Stomach smooth muscle (tissue), 2 donors: Measurements from ENCODE around the gene KMT2C.
"Not testable (repeated sequence)": the region's sequence is repeated elsewhere in the genome, so short reads cannot be mapped to it uniquely, and the experiment has no call there.

Source experiments
- H3K27ac ChIP-seq: one replicate; pipeline ENCODE4 v1.7.0; 2013; ENCODE audit warnings: mild to moderate bottlenecking, low read length, inconsistent platforms
- H3K27me3 ChIP-seq, 2 donors: one replicate each; pipeline ENCODE4 v1.7.0; 2013; ENCODE audit warnings: low read length in 2 of 2; ENCODE audit not compliant: insufficient read depth in 2 of 2, control insufficient read depth in 1 of 2
- H3K36me3 ChIP-seq, 2 donors: one replicate each; pipeline ENCODE4 v1.7.0; 2013; ENCODE audit warnings: low read length in 2 of 2; ENCODE audit not compliant: control insufficient read depth in 2 of 2, insufficient read depth in 2 of 2
- H3K4me1 ChIP-seq: one replicate; pipeline ENCODE4 v1.7.0; 2013; ENCODE audit warnings: low read length; ENCODE audit not compliant: control insufficient read depth, insufficient read depth
- H3K4me3 ChIP-seq, 2 donors: one replicate each; pipeline ENCODE4 v1.7.0; 2013; ENCODE audit warnings: low read length in 2 of 2
- H3K9ac ChIP-seq, 2 donors: one replicate each; pipeline ENCODE4 v1.7.0; 2013; ENCODE audit warnings: low read length in 2 of 2, mild to moderate bottlenecking in 1 of 2
- H3K9me3 ChIP-seq, 2 donors: one replicate each; pipeline ENCODE4 v1.7.0; 2013; ENCODE audit warnings: low read length in 2 of 2; ENCODE audit not compliant: control insufficient read depth in 2 of 2
- donor health status: healthy.
- donor health status: Pancreatic carcinoma.

Gene KMT2C

GRCh38 chr7:152441168-152441567, 5.4 kb upstream of the KMT2C start:
- not testable (repeated sequence) for H3K9me3 ChIP-seq, H3K4me3 ChIP-seq, H3K36me3 ChIP-seq, H3K4me1 ChIP-seq, H3K9ac ChIP-seq, H3K27ac ChIP-seq, H3K27me3 ChIP-seq

DNA sequence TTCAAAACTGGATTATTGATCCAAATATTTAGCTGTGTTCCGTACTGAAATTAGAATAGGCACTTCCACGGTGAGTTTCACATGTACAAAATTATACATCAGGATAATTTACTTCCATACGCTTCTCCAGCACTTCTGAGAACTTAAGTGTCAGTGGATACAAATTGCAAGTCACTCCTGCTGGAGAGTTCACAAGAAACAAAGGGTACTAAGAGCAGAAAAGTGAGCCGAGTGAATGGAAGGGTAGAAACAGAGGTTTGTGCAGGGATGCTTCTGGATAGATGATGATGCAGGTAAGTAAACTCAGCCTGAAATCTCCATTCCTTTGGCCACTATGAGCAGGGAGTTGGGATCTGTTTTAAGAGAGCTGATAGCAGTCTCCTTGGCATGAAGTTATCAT, 2.2 kb upstream of the KMT2C start:
- H3K4me1 ChIP-seq, H3K27ac ChIP-seq, H3K4me3 ChIP-seq, H3K27me3 ChIP-seq, H3K36me3 ChIP-seq, H3K9me3 ChIP-seq, H3K9ac ChIP-seq: not testable (repeated sequence)

GRCh38 chr7:152436931-152437575, 1.2 kb upstream of the KMT2C start:
- H3K27me3 ChIP-seq, H3K9me3 ChIP-seq, H3K36me3 ChIP-seq, H3K4me1 ChIP-seq: not testable (repeated sequence)
- Histone ChIP-seq H3K9ac (peak overlapping the region; percentile 87), H3K4me3 (peak overlapping the region; percentile 73 to 76), H3K27ac (peak overlapping the region; percentile 75)

DNA sequence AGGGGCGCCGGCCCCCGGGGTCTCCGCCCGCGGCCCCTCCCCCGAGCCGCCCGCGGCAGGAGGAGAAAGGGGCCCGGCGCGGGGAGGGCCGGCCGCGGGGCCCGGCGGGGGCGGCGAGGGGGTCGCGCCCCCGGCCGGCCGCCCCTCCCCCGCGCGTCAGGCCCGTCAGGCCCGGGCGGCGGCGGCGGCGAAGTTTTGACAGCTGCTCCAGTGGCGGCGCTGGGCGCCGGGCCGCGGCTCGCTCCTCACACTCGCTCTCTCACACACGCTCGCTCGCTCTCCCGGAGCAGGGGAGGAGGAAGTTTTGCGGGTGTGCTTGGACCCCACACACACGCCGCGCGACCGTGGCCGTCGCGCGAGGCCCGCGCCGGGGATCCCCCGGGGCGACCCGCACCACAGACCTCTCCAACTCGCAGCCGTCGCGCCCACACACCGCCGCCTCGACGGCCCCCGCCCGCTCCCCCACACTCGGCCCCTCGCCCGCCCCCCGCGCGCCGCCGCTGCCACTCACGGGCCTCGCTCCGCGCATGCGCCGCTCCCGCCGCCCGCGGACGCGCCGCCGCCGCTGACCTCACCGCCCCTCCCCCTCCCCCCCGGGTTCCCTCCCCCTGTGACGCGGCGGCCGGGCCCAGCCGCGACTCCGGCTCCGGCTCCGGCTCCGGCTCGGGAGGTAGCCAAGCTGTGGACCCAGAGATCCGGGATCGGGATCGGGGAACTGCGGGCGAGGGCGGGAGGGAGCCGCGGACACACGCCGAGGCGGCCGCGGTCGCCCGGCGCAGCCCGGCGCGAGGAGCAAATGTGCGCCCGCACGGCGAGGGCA, 518 bp upstream of the KMT2C start:
- peak overlapping the region; percentile 75 for H3K27ac ChIP-seq
- peak overlapping the region; percentile 73 to 76 for H3K4me3 ChIP-seq
- no peaks in the 10 kb centered on the region for H3K27me3 ChIP-seq
- H3K4me1 ChIP-seq = peaks cover 7% of the 10 kb centered on the region
- H3K9ac ChIP-seq = peak overlapping the region; percentile 87
- H3K9me3 ChIP-seq = no peaks in the 10 kb centered on the region
- no peaks in the 10 kb centered on the region for H3K36me3 ChIP-seq

DNA sequence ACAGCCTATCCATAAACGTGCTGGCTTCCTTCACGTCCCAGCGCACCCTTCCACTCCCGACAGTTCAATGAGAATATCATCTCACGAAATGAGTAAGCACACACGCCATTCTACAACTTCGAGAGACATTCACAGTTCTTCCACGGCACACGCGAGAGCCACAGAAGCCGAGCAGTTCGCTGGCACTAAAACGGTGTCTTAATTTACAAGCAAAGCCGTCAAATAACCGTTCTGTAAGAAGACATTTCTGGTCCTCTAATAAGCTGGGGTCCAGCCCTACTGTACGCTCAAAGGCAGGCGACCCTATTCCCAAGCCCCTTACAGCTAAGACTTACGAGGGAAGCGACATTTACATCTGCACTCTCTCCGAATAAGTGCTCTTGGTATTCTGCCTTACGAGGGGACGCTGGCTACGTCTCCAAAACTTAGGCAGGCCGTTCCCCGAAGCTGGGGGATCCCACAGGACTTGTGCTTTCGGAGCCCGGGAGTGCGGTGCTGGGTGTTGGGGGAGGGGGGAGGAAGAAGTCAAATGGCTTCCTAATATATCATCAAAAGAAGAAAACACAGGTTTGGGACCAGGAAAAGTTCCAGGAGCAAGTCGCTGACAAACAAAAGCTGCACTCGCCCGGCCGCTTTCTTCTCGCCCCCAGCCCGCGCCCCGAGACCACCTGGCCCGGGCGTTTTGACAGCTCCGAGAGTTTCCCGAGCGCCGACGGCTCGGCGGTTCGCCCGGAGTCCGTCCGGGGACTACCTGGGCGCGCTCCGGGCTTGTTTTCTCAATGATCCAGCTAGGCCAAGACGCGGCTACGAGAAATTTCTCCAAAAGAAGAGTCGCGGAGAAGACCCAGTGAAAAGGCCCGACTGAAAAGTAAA, 1.1 kb downstream of the KMT2C start:
- peak overlapping the region; percentile 66 to 78 for H3K4me3 ChIP-seq
- not testable (repeated sequence) for H3K36me3 ChIP-seq, H3K9me3 ChIP-seq, H3K27me3 ChIP-seq
- H3K4me1 ChIP-seq = peaks cover 15% of the 10 kb centered on the region
- peak overlapping the region; percentile 55 for H3K27ac ChIP-seq
- peak overlapping the region; percentile 66 to 74 for H3K9ac ChIP-seq

DNA sequence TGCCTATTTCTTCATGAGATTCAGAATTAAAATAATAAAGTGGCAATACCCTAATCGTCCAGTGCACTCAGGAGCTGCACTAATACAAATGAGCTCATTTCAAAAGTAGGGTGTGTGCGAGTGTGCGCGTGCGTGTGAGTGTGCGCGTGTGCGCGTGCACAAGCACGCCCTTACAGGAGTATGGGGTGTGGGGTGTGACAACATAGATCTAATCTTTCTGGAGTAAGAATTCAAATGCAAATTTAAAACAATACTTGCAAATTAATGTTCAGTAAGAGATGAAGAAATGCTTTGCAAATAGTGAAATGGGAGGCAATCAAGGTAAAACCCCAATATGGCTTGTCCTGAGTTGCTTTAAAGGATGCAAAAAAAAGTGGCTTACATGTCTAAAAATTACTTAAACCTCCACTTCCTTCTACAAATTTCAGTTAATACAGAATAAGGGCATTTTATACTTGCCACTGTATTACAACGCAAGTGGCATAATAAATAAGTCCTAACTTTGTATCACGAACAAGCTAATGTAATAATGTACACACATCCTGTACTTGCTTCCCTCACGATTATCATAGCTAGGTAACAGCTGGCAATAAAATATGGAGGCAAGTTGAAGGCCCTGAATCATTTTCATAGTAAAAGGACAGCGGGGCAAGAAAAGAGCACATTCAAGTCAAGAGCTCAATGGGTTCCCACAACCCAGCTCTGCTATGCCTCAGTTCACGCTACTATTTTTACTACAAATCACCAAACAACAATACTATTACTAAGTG, 1.9 kb downstream of the KMT2C start:
- H3K27me3 ChIP-seq, H3K9me3 ChIP-seq, H3K36me3 ChIP-seq: not testable (repeated sequence)
- peak overlapping the region; percentile 55 for H3K27ac ChIP-seq
- H3K4me1 ChIP-seq = peaks cover 19% of the 10 kb centered on the region
- peak overlapping the region; percentile 21 to 66 for H3K9ac ChIP-seq
- H3K4me3 ChIP-seq = peak overlapping the region; percentile 66 to 78

GRCh38 chr7:152432735-152433134, 3.1 kb downstream of the KMT2C start:
- peaks cover 24% of the 10 kb centered on the region for H3K4me1 ChIP-seq
- not testable (repeated sequence) for H3K9me3 ChIP-seq, H3K27me3 ChIP-seq, H3K27ac ChIP-seq, H3K9ac ChIP-seq, H3K36me3 ChIP-seq
- H3K4me3 ChIP-seq = peak overlapping the region in 1 of 2 donors; percentile 35

DNA sequence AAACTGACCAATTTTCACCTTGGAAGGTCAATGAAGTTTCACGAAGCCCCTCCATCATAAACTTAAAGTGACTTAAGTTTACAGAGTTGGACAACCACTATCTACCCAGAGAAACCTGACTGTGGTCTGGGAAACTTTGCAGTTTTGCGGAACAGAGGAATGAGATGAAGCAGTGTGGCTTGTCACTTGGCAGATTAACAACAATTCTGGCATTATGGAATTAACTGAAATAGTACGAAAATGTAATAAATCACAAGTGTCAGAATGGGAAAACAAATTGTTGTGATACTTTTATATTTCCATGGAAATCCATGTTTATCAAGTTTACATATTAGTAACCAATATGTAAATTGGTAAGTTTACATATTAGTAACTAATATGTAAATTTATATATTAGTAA, 4.9 kb downstream of the KMT2C start:
- Histone ChIP-seq H3K9ac (no peak overlapping the region), H3K4me3 (no peak overlapping the region), H3K27ac (no peak overlapping the region), H3K4me1 (peaks cover 24% of the 10 kb centered on the region), H3K36me3 (no peaks in the 10 kb centered on the region), H3K9me3 (no peaks in the 10 kb centered on the region), H3K27me3 (no peaks in the 10 kb centered on the region)

- not testable (repeated sequence) for H3K27me3 ChIP-seq, H3K27ac ChIP-seq, H3K4me3 ChIP-seq, H3K9ac ChIP-seq, H3K9me3 ChIP-seq, H3K36me3 ChIP-seq
- peaks cover 24% of the 10 kb centered on the region for H3K4me1 ChIP-seq
Observed at GRCh38 chr7:152430118-152430517, 5.7 kb downstream of the KMT2C start.

DNA sequence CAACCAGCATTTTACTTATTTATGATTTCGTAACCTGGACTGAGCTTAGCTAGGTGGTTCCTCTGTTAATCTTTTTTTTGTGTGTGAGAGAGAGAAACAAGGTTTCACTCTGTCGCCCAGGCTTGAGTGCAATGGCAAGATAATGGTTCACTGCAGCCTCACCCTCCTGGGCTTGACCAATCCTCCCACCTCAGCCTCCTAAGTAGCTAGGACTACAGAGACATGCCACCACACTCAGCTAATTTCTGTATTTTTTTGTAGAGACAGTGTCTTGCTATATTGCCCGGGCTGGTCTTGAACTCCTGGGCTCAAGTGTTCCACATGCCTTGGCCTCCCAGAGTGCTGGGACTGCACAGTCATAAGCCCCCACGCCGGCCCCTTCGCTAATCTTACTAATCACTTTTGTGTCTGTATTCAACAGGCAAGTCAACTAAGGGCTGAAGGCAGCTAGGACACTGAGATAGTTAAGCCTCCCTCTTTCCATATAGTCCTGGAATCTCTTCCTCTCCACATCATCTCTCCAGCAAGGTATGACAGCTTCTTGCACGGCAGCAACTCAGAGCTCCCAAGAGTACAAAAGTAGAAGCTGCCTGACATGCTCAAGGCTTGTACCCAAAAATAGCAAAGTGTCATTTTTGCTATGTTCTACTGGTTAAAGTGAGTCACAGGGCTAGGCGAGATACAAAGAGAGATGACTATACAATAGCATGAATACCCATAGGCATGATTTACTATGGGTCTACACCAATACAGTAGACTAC, 11.3 kb downstream of the KMT2C start:
- no peaks in the 10 kb centered on the region for H3K36me3 ChIP-seq
- H3K4me1 ChIP-seq = peaks cover 7% of the 10 kb centered on the region
- no peak overlapping the region for H3K27ac ChIP-seq
- no peak overlapping the region for H3K9ac ChIP-seq
- H3K4me3 ChIP-seq = peak overlapping the region in 1 of 2 donors; percentile 30
- H3K27me3 ChIP-seq = no peaks in the 10 kb centered on the region
- no peaks in the 10 kb centered on the region for H3K9me3 ChIP-seq
